Tibial artery (tissue), 4 donors: ENCODE measurements around the gene RNF220.

Source experiments
- DNase-seq, 2 donors: peaks; one replicate each; pipeline ENCODE4 v3.0.0-alpha.2; 2019
- H3K27ac ChIP-seq, 2 donors: fragments of 200-600 bp; sonication (generic) in 1 of 2; 1 replicate in 1 of 2; 2 replicates in 1 of 2; pipeline ENCODE4 v1.5.1; 2018 to 2019; ENCODE audit warnings: mild to moderate bottlenecking in 1 of 2
- H3K27me3 ChIP-seq, 2 donors: fragments of 200-600 bp; sonication (generic) in 1 of 2; one replicate each; pipeline versions ENCODE4 v1.5.1 to v1.6.0; 2016 to 2019
- H3K36me3 ChIP-seq, 3 donors: fragments of 200-600 bp; sonication (generic) in 2 of 3; one replicate each; pipeline ENCODE4 v1.5.1; 2016 to 2019; ENCODE audit warnings: mild to moderate bottlenecking in 2 of 3
- H3K4me1 ChIP-seq, 4 donors: fragments of 200-600 bp; sonication (generic) in 2 of 4; 1 replicate in 3 of 4; 2 replicates in 1 of 4; pipeline ENCODE4 v1.5.1; 2016 to 2019
- H3K4me3 ChIP-seq, 2 donors: fragments of 200-600 bp; sonication (generic) in 1 of 2; 1 replicate in 1 of 2; 2 replicates in 1 of 2; pipeline ENCODE4 v1.5.1; 2018 to 2019; ENCODE audit warnings: mild to moderate bottlenecking in 2 of 2
- H3K9me3 ChIP-seq, 3 donors: fragments of 200-600 bp; sonication (generic) in 1 of 3; one replicate each; pipeline ENCODE4 v1.5.1; 2016 to 2019
- intact Hi-C: fragments of 100-400 bp; cut with DNase I; formaldehyde crosslinking; loops from one replicate; pipeline ENCODE4 v1.15.0; 2023; ENCODE audit warnings: low total_unique reads
- TF ChIP-seq, protein P1 (sequence below), 2 experiments: fragments of 200-600 bp in 1 of 2; fragments of 450-650 bp in 1 of 2; IDR thresholded peaks; one replicate each; pipeline ENCODE4 v1.5.1; 2017 to 2019; ENCODE audit warnings: antibody characterized with exemption in 2 of 2, mild to moderate bottlenecking in 1 of 2, moderate library complexity in 1 of 2

RNF220 gene

GRCh38 chr1:44408212-44408582 is 3.1 kb downstream of the RNF220 start:
- DNase-seq = no peak
- TF ChIP-seq, protein P1, sequence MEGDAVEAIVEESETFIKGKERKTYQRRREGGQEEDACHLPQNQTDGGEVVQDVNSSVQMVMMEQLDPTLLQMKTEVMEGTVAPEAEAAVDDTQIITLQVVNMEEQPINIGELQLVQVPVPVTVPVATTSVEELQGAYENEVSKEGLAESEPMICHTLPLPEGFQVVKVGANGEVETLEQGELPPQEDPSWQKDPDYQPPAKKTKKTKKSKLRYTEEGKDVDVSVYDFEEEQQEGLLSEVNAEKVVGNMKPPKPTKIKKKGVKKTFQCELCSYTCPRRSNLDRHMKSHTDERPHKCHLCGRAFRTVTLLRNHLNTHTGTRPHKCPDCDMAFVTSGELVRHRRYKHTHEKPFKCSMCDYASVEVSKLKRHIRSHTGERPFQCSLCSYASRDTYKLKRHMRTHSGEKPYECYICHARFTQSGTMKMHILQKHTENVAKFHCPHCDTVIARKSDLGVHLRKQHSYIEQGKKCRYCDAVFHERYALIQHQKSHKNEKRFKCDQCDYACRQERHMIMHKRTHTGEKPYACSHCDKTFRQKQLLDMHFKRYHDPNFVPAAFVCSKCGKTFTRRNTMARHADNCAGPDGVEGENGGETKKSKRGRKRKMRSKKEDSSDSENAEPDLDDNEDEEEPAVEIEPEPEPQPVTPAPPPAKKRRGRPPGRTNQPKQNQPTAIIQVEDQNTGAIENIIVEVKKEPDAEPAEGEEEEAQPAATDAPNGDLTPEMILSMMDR (IDR thresholded peaks at IDR 0.05) = no peak
- intact Hi-C loops = loop anchor here (10.0 kb wide), 1 partner anchor 193 kb away; the partner anchor contains the start of gene DMAP1
- Histone ChIP-seq H3K36me3 (no peaks in the 10 kb centered on the region), H3K4me3 (no peak overlapping the region), H3K27me3 (peaks cover 16 to 98% of the 10 kb centered on the region in 2 donors), H3K4me1 (peaks cover 0 to 38% (median 33%) of the 10 kb centered on the region in 4 donors), H3K27ac (no peak overlapping the region), H3K9me3 (no peaks in the 10 kb centered on the region)

GRCh38 chr1:44408632-44409602 is 3.9 kb downstream of the RNF220 start:
- H3K27me3 ChIP-seq = peaks cover 16 to 100% of the 10 kb centered on the region in 2 donors
- TF ChIP-seq, protein P1 (IDR thresholded peaks at IDR 0.05) = no peak
- H3K9me3 ChIP-seq = no peaks in the 10 kb centered on the region
- no peak for DNase-seq
- intact Hi-C loops = loop anchor here (10.0 kb wide), 1 partner anchor 194 kb away; the partner anchor contains the start of gene DMAP1
- no peak overlapping the region for H3K27ac ChIP-seq
- H3K4me3 ChIP-seq = no peak overlapping the region
- no peaks in the 10 kb centered on the region for H3K36me3 ChIP-seq
- peaks cover 0 to 38% (median 33%) of the 10 kb centered on the region in 4 donors for H3K4me1 ChIP-seq

- H3K27ac ChIP-seq = no peak overlapping the region
- peaks cover 16 to 100% of the 10 kb centered on the region in 2 donors for H3K27me3 ChIP-seq
- H3K4me1 ChIP-seq = peaks cover 0 to 35% (median 31%) of the 10 kb centered on the region in 4 donors
- H3K9me3 ChIP-seq = no peaks in the 10 kb centered on the region
- intact Hi-C loops = loop anchor here (10.0 kb wide), 1 partner anchor 195 kb away; the partner anchor contains the start of gene DMAP1
- DNase-seq = no peak
- TF ChIP-seq, protein P1 (IDR thresholded peaks at IDR 0.05) = no peak
- H3K4me3 ChIP-seq = no peak overlapping the region
- H3K36me3 ChIP-seq = no peaks in the 10 kb centered on the region
Observed at GRCh38 chr1:44409757-44410156, 4.7 kb downstream of the RNF220 start.

GRCh38 chr1:44411861-44412260 is 6.8 kb downstream of the RNF220 start:
- DNase-seq = no peak
- Histone ChIP-seq H3K4me3 (no peak overlapping the region), H3K27me3 (peaks cover 16 to 100% of the 10 kb centered on the region in 2 donors), H3K4me1 (peaks cover 0 to 14% (median 10%) of the 10 kb centered on the region in 4 donors), H3K36me3 (no peaks in the 10 kb centered on the region), H3K27ac (no peak overlapping the region), H3K9me3 (no peaks in the 10 kb centered on the region)
- intact Hi-C loops = no loop called here
- TF ChIP-seq, protein P1 (IDR thresholded peaks at IDR 0.05) = no peak

- intact Hi-C loops = no loop called here
- H3K27me3 ChIP-seq = peaks cover 12 to 100% of the 10 kb centered on the region in 2 donors
- H3K9me3 ChIP-seq = no peaks in the 10 kb centered on the region
- DNase-seq = no peak
- H3K36me3 ChIP-seq = no peaks in the 10 kb centered on the region
- peaks cover 0 to 14% (median 7%) of the 10 kb centered on the region in 4 donors for H3K4me1 ChIP-seq
- no peak overlapping the region for H3K4me3 ChIP-seq
- no peak overlapping the region for H3K27ac ChIP-seq
- TF ChIP-seq, protein P1 (IDR thresholded peaks at IDR 0.05) = no peak
Observed at GRCh38 chr1:44412601-44413000, 7.5 kb downstream of the RNF220 start.
